Loucy (cell line): Measurements from ENCODE around the gene TAF1B.

Experiments used
- CTCF ChIP-seq: fragments of 200-600 bp; sonication (generic); conservative IDR thresholded peaks from 2 replicates; pipeline ENCODE4 v1.5.1; 2014; ENCODE audit warnings: mild to moderate bottlenecking, antibody characterized with exemption, low read length
- EZH2phosphoT487 ChIP-seq: fragments of 200-600 bp; IDR thresholded peaks from 2 replicates; pipeline ENCODE4 v1.6.1; 2018; ENCODE audit warnings: antibody characterized with exemption, mild to moderate bottlenecking, moderate library complexity, borderline replicate concordance

- peak; percentile 99 for TF ChIP-seq CTCF
- no peak for TF ChIP-seq EZH2phosphoT487
Measured at GRCh38 chr2:9799729-9800632, 43.3 kb upstream of the TAF1B start.
